Muscle of leg (tissue), 11 donors: ENCODE results near the gene PCNT. TPM values are rescaled to one million over a fixed set of nuclear protein-coding genes. Genes with fewer than 3 reads are reported as not detected.

ENCODE experiments used
- DNase-seq: peaks from one replicate; pipeline ENCODE4 v3.0.0; 2013
- H3K27ac ChIP-seq: one replicate; pipeline ENCODE4 v1.5.1; 2013; ENCODE audit warnings: mild to moderate bottlenecking, low read length, control low read depth
- H3K27me3 ChIP-seq: one replicate; pipeline ENCODE4 v1.6.1; 2013; ENCODE audit warnings: low read length; ENCODE audit not compliant: control insufficient read depth, insufficient read depth
- H3K36me3 ChIP-seq: one replicate; pipeline ENCODE4 v1.6.1; 2013; ENCODE audit warnings: low read length; ENCODE audit not compliant: control insufficient read depth, insufficient read depth
- H3K4me1 ChIP-seq: one replicate; pipeline ENCODE4 v1.6.1; 2013; ENCODE audit warnings: low read length; ENCODE audit not compliant: control insufficient read depth, insufficient read depth
- H3K4me3 ChIP-seq: one replicate; pipeline ENCODE4 v1.5.1; 2013; ENCODE audit warnings: low read length, control low read depth
- H3K9me3 ChIP-seq: replicated peaks from 2 replicates; pipeline ENCODE4 v1.6.1; 2013; ENCODE audit warnings: low read depth, low read length; ENCODE audit not compliant: control insufficient read depth
- WGBS: methylation state at CpG from one replicate; pipeline ENCODE4 v1.1.5; 2013; ENCODE audit warnings: missing lambda C conversion rate; ENCODE audit not compliant: insufficient coverage; 5-methylcytosine and 5-hydroxymethylcytosine counted together
- polyA plus RNA-seq, 8 donors: library from polyadenylated mRNA; unstranded; fragments of 120-200 nt; gene quantifications; one replicate each; pipeline versions ENCODE4 v1.2.1 to v1.2.3, GENCODE V29; 2013; ENCODE audit warnings: inconsistent platforms in 1 of 8, low replicate concordance in 1 of 8; ENCODE audit not compliant: insufficient read length in 8 of 8, insufficient read depth in 1 of 8
- total RNA-seq: library from RNA; stranded (reverse); fragments of 120-200 nt; gene quantifications from one replicate; pipeline ENCODE4 v1.2.4, GENCODE V29; 2013

PCNT gene
- total and polyA plus RNA-seq, 9 donors: 28.3 to 57.7 (median 47.3) TPM

GRCh38 chr21:46376856-46377453, 53.0 kb downstream of the PCNT start:
- WGBS: 56% methylated on average over 9 of the region's 14 CpGs
- no peaks in the 10 kb centered on the region for H3K9me3 ChIP-seq
- H3K27me3 ChIP-seq: no peaks in the 10 kb centered on the region
- H3K36me3 ChIP-seq: peaks cover 24% of the 10 kb centered on the region
- no peak for DNase-seq
- peak overlapping the region; percentile 89 for H3K27ac ChIP-seq
- H3K4me1 ChIP-seq: peaks cover 22% of the 10 kb centered on the region
- H3K4me3 ChIP-seq: no peak overlapping the region

DNA sequence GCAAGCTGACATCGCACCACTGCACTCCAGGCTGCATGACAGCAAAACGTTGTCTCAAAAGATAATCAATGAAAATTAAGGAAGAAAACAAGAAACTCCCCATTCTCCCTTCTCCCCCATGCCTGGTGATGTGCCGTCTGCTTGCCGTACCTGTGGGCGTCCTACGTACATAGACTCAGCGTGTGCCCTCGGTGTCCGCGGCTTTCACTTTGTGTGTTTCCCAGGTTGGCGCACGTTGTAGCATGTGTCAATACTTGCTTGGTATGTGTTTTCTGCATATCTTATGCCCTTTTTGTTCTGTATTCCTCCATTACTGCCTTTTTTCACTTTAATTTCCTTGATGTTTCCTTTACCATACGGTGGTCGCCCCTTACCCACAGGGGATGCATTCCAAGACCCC, 53.8 kb downstream of the PCNT start:
- Histone ChIP-seq H3K4me1 (peaks cover 22% of the 10 kb centered on the region), H3K27me3 (no peaks in the 10 kb centered on the region), H3K4me3 (no peak overlapping the region), H3K27ac (no peak overlapping the region), H3K9me3 (no peaks in the 10 kb centered on the region), H3K36me3 (peaks cover 25% of the 10 kb centered on the region)
- no peak for DNase-seq
- WGBS: 90% methylated on average over 2 of the region's 14 CpGs

DNA sequence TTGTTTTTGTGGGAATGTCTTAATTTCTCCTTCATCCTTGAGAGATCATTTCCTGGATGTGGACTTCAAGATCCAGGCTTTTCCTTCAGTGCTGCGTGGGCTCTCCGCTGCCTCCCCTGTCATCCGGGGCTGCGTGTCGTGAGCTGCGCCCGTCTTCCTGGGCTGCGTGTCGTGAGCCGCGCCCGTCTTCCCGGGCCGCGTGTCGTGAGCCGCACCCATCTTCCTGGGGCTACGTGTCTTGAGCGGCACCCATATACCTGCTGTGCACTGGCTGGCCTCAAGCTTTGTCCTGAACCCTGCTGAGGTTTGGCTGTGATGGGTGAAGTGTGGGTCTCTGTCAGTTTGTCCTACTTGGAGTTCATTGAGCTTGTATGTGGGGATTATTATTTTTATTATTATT, 55.1 kb downstream of the PCNT start:
- H3K4me1 ChIP-seq: peaks cover 20% of the 10 kb centered on the region
- no peak overlapping the region for H3K27ac ChIP-seq
- WGBS: 93% methylated on average over 19 of the region's 19 CpGs
- H3K27me3 ChIP-seq: no peaks in the 10 kb centered on the region
- peaks cover 24% of the 10 kb centered on the region for H3K36me3 ChIP-seq
- no peaks in the 10 kb centered on the region for H3K9me3 ChIP-seq
- DNase-seq: no peak
- no peak overlapping the region for H3K4me3 ChIP-seq

- peaks cover 16% of the 10 kb centered on the region for H3K4me1 ChIP-seq
- H3K27me3 ChIP-seq: no peaks in the 10 kb centered on the region
- DNase-seq: no peak
- H3K27ac ChIP-seq: no peak overlapping the region
- no peaks in the 10 kb centered on the region for H3K9me3 ChIP-seq
- H3K4me3 ChIP-seq: no peak overlapping the region
- 84% methylated on average over 6 of the region's 9 CpGs for WGBS
- peaks cover 29% of the 10 kb centered on the region for H3K36me3 ChIP-seq
Measured at GRCh38 chr21:46379691-46380090, 55.7 kb downstream of the PCNT start.

DNA sequence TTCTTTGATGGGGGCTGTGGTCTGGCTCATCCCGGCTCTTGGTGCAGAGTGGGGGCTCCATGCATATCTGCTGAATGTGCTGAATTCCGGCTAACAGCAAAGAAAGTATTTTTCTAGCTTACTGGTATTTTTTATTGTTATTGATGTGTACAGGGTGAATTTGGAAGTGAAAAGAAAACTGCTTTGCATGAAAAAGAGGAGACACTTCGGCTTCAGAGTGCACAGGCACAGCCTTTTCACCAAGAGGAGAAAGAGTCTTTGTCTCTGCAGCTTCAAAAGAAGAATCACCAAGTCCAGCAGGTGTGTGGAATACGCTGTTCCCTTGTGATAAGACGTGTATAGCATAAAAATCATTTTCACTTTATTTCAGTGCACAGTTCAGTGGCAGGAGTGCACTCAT, 57.6 kb downstream of the PCNT start:
- H3K27ac ChIP-seq: no peak overlapping the region
- DNase-seq: no peak
- peaks cover 40% of the 10 kb centered on the region for H3K36me3 ChIP-seq
- no peaks in the 10 kb centered on the region for H3K9me3 ChIP-seq
- H3K4me3 ChIP-seq: no peak overlapping the region
- 100% methylated on average over 2 of the region's 5 CpGs for WGBS
- peaks cover 10% of the 10 kb centered on the region for H3K4me1 ChIP-seq
- no peaks in the 10 kb centered on the region for H3K27me3 ChIP-seq

- Histone ChIP-seq H3K4me3 (no peak overlapping the region), H3K27ac (no peak overlapping the region), H3K27me3 (no peaks in the 10 kb centered on the region), H3K9me3 (no peaks in the 10 kb centered on the region), H3K4me1 (peaks cover 10% of the 10 kb centered on the region), H3K36me3 (peaks cover 52% of the 10 kb centered on the region)
- 98% methylated on average over 23 of the region's 24 CpGs for WGBS
- no peak for DNase-seq
Measured at GRCh38 chr21:46384556-46384955, 60.6 kb downstream of the PCNT start.

DNA sequence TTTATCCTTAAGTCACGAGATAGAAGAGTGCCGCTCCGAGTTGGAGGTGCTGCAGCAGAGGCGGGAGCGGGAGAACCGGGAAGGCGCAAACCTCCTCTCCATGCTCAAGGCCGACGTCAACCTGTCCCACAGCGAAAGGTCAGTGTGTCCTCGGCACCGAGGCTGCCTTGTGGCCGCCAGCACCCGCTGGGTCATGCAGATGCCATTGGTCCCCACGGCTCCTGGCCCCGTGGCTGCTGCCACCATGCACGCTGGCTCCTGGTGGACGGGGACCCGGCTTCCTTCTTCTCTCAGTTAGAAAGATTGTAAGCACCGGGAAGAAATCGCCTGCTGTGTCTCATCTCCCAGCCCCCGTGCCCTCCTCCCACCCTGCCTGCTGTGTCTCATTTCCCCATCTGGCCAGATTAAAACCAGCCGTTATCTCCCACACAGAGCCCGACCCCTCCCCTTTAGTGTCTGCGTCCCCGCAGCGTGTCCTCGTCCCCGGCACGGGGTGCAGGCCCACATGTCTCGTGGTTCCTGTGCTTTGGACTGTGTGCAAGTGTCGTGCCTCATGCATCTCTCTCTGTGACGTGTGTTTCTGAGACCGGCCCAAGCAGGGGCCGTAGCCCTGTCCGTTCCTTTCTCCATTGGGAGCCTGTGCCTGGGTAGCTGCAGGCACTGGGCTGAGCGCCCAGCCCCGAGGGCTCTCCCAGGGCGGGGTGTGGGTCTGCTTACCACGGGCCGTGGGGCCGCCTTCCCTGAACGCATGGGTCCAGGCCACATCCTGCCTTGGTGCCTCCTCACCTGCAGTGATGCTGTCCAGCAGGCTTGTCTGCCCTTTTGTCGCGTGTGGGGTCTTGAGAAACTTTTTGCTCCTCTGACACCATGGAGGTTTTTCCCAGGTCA, 62.1 kb downstream of the PCNT start:
- H3K27me3 ChIP-seq: no peaks in the 10 kb centered on the region
- peaks cover 63% of the 10 kb centered on the region for H3K36me3 ChIP-seq
- no peak overlapping the region for H3K27ac ChIP-seq
- WGBS: 73% methylated on average over 38 of the region's 45 CpGs
- H3K4me3 ChIP-seq: no peak overlapping the region
- H3K4me1 ChIP-seq: peaks cover 10% of the 10 kb centered on the region
- DNase-seq: no peak
- H3K9me3 ChIP-seq: no peaks in the 10 kb centered on the region

GRCh38 chr21:46386734-46387088, 62.8 kb downstream of the PCNT start:
- H3K9me3 ChIP-seq: no peaks in the 10 kb centered on the region
- H3K4me3 ChIP-seq: no peak overlapping the region
- DNase-seq: no peak
- 52% methylated on average over 13 of the region's 13 CpGs for WGBS
- peaks cover 65% of the 10 kb centered on the region for H3K36me3 ChIP-seq
- no peaks in the 10 kb centered on the region for H3K27me3 ChIP-seq
- H3K27ac ChIP-seq: no peak overlapping the region
- peaks cover 10% of the 10 kb centered on the region for H3K4me1 ChIP-seq

GRCh38 chr21:46388206-46388880, 64.4 kb downstream of the PCNT start:
- 87% methylated on average over 31 of the region's 33 CpGs for WGBS
- no peaks in the 10 kb centered on the region for H3K27me3 ChIP-seq
- H3K36me3 ChIP-seq: peaks cover 54% of the 10 kb centered on the region
- H3K4me1 ChIP-seq: peaks cover 19% of the 10 kb centered on the region
- H3K9me3 ChIP-seq: no peaks in the 10 kb centered on the region
- no peak overlapping the region for H3K4me3 ChIP-seq
- DNase-seq: no peak
- no peak overlapping the region for H3K27ac ChIP-seq

DNA sequence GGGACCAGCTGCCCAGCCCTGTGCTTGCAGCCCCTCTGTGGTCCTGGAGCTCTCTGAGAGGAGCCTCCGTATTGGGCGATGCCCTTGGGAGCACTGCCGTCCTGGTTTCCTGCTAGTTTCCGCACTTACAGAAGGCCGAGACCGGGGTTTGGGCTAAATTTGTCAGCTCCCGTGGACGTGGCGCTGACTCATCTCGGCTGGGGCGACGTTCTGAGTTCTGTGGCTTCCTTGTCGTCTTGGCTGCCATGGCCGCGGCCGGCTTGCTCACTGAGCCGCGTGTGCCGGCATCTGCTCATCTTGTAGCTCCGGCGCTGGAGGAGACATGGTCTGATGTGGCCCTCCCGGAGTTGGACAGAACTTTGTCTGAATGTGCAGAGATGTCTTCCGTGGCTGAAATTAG, 64.9 kb downstream of the PCNT start:
- Histone ChIP-seq H3K9me3 (no peaks in the 10 kb centered on the region), H3K27ac (no peak overlapping the region), H3K4me3 (no peak overlapping the region), H3K36me3 (peaks cover 54% of the 10 kb centered on the region), H3K27me3 (no peaks in the 10 kb centered on the region), H3K4me1 (peaks cover 25% of the 10 kb centered on the region)
- DNase-seq: no peak
- 88% methylated on average over 23 of the region's 23 CpGs for WGBS
